Nephron progenitor cell (in vitro differentiated cells): ENCODE data around the gene AFTPH.

Source experiments
- DNase-seq: peaks from one replicate; pipeline ENCODE4 v3.0.0; 2021
- H3K27ac Mint-ChIP-seq: 2 replicates; pipeline ENCODE4 v1.8.0; 2021; ENCODE audit warnings: mild to moderate bottlenecking, moderate library complexity, mixed read lengths
- H3K27me3 Mint-ChIP-seq: 2 replicates; pipeline ENCODE4 v1.8.0; 2021; ENCODE audit warnings: mild to moderate bottlenecking, low read depth, mixed read lengths; ENCODE audit not compliant: poor library complexity
- H3K36me3 Mint-ChIP-seq: 2 replicates; pipeline ENCODE4 v1.8.0; 2021; ENCODE audit warnings: low read depth, mixed read lengths
- H3K4me1 Mint-ChIP-seq: 2 replicates; pipeline ENCODE4 v1.8.0; 2021; ENCODE audit warnings: mixed read lengths
- H3K4me3 Mint-ChIP-seq: 2 replicates; pipeline ENCODE4 v1.8.0; 2021; ENCODE audit warnings: mild to moderate bottlenecking, moderate library complexity, mixed read lengths
- H3K9me3 Mint-ChIP-seq: 2 replicates; pipeline ENCODE4 v1.8.0; 2021; ENCODE audit warnings: mild to moderate bottlenecking, moderate library complexity, mixed read lengths
- TF ChIP-seq, protein P1 (sequence below): fragments of 200-600 bp; sonication (generic); IDR thresholded peaks from 2 replicates; pipeline ENCODE4 v1.5.0; 2021; ENCODE audit warnings: antibody characterized with exemption

AFTPH gene, protein sequence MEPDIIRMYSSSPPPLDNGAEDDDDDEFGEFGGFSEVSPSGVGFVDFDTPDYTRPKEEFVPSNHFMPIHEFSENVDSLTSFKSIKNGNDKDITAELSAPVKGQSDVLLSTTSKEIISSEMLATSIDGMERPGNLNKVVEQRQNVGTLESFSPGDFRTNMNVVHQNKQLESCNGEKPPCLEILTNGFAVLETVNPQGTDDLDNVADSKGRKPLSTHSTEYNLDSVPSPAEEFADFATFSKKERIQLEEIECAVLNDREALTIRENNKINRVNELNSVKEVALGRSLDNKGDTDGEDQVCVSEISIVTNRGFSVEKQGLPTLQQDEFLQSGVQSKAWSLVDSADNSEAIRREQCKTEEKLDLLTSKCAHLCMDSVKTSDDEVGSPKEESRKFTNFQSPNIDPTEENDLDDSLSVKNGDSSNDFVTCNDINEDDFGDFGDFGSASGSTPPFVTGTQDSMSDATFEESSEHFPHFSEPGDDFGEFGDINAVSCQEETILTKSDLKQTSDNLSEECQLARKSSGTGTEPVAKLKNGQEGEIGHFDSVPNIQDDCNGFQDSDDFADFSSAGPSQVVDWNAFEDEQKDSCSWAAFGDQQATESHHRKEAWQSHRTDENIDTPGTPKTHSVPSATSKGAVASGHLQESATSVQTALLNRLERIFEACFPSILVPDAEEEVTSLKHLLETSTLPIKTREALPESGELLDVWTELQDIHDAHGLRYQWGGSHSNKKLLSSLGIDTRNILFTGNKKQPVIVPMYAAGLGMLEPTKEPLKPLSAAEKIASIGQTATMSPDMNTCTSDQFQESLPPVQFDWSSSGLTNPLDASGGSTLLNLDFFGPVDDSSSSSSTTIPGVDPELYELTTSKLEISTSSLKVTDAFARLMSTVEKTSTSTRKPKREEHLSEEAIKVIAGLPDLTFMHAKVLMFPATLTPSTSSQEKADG

DNA sequence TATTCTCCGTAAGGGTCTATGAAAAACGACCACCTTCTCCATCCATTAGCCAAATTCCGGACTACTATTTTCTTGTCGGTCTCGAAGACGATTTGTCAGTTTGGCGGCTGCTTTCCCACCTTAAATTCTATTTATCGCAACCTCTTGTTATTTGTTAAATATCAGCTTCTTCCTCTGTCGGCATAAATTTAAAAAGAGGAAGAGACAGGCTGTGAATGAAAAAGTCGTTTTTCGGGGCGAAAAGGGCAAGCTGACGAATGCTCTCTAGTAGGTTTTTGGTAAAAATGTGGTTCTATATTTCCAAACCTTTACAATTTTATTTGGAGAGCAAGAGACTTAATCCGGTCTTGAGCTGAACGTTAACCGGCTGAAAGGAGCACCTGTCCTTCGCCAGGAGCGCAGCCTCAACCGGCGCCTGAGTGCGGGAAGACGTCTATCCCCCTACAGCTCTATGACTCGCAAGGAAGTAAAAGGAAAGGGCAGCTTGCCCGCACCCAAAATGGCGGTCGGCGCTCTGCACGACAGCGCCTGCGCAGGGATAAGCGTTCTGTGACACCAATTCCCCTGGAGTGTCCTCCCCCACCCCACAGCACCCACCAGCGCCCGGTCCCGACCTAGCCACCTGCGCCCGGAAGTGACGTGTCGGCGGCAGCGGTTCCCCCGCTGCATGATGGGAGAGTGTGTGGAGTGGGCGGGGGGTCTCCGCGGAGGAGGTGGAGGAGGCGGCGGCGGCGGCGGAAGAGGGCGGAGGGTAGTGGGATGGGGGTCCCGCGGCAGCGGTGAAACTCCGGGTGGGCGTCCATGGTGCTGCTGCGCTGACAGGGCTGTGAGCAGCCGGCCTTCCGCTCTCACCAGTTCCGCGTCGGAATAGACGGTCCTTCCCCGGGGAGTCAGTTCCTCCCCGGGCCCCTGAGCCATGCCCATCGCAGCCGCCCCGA is at the start of gene AFTPH:
Gene AFTPH, plus strand, starts transcription at position 663 of the 938 bp plus-strand sequence. CDS start 27,147 bp downstream, outside the sequence.
- H3K27me3 Mint-ChIP-seq: peaks cover 18% of the 10 kb centered on the region
- H3K36me3 Mint-ChIP-seq: no peaks in the 10 kb centered on the region
- TF ChIP-seq, protein P1, sequence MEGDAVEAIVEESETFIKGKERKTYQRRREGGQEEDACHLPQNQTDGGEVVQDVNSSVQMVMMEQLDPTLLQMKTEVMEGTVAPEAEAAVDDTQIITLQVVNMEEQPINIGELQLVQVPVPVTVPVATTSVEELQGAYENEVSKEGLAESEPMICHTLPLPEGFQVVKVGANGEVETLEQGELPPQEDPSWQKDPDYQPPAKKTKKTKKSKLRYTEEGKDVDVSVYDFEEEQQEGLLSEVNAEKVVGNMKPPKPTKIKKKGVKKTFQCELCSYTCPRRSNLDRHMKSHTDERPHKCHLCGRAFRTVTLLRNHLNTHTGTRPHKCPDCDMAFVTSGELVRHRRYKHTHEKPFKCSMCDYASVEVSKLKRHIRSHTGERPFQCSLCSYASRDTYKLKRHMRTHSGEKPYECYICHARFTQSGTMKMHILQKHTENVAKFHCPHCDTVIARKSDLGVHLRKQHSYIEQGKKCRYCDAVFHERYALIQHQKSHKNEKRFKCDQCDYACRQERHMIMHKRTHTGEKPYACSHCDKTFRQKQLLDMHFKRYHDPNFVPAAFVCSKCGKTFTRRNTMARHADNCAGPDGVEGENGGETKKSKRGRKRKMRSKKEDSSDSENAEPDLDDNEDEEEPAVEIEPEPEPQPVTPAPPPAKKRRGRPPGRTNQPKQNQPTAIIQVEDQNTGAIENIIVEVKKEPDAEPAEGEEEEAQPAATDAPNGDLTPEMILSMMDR: no peak
- peak within 1 kb of the TSS; percentile 99 for H3K4me3 Mint-ChIP-seq
- no peaks in the 10 kb centered on the region for H3K9me3 Mint-ChIP-seq
- DNase-seq: peak; percentile 98
- peak within 1 kb of the TSS; percentile 96 for H3K27ac Mint-ChIP-seq
- H3K4me1 Mint-ChIP-seq: peaks cover 23% of the 10 kb centered on the region

DNA sequence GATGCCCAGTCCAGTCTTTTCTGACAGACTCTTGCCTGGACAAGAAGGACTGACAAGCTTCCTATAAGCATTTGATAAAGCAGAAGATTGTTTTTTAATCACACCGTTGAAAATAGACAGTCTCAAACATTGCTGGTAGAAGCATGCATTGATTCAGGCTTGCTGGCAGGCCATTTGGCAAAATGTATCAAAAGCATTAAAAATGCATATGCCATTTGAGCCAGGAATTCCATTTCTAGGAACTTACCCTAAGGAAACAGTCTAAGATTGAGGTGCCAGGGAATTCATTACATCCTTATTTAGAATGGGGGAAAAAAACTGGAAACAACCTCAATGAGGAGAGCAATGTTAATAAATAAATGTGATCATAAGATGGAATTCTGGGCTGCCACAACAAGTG is 49.5 kb upstream of the AFTPH start:
- Mint-ChIP-seq H3K9me3 (no peaks in the 10 kb centered on the region), H3K4me1 (peaks cover 26% of the 10 kb centered on the region), H3K27ac (no peak overlapping the region), H3K27me3 (peaks cover 3% of the 10 kb centered on the region), H3K4me3 (no peak overlapping the region), H3K36me3 (no peaks in the 10 kb centered on the region)
- no peak for DNase-seq
- TF ChIP-seq, protein P1: no peak

DNA sequence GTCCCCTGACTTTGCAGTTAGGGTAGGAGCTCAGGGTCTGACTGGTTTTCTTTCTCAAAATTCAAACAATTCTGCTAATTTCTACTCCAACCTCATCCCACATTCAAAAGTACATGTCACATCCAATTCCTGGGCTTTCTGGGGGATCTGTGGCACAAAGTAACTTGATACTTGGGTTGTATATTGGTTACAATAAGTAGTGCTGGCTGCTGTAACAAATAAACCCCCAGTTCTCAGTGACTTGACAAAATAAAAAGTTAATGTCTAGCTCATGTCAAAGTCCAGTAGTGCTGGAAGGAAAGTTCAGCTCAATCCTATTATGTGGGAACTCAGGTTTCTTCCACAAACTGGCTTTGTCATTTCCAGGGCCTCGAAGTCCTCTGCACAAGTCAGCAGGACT is 47.1 kb upstream of the AFTPH start:
- DNase-seq: no peak
- Mint-ChIP-seq H3K4me3 (no peak overlapping the region), H3K9me3 (no peaks in the 10 kb centered on the region), H3K27me3 (peaks cover 8% of the 10 kb centered on the region), H3K27ac (no peak overlapping the region), H3K36me3 (no peaks in the 10 kb centered on the region), H3K4me1 (peaks cover 8% of the 10 kb centered on the region)
- TF ChIP-seq, protein P1: no peak

DNA sequence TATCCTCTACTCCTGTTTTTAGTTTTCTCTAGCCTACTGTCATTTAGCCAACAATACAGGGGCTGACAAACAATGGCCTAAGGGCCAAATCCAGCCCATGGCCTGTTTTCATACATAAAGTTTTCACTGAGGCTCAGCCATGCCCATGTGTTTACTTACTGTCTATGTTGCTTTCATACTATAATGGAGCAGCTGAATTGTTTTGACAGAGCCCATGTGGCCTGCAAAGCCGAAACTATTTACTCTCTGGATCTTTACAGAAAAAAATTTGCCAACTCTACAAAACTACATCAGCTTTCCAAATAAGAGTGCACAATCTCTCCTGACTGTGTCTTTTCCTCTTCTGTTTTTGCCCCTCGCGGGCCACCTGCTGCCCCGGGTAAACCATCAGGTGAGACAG is 46.1 kb upstream of the AFTPH start:
- no peaks in the 10 kb centered on the region for H3K9me3 Mint-ChIP-seq
- no peak overlapping the region for H3K27ac Mint-ChIP-seq
- H3K4me1 Mint-ChIP-seq: peaks cover 16% of the 10 kb centered on the region
- no peak overlapping the region for H3K4me3 Mint-ChIP-seq
- H3K27me3 Mint-ChIP-seq: peaks cover 8% of the 10 kb centered on the region
- TF ChIP-seq, protein P1: no peak
- H3K36me3 Mint-ChIP-seq: no peaks in the 10 kb centered on the region
- DNase-seq: no peak

DNA sequence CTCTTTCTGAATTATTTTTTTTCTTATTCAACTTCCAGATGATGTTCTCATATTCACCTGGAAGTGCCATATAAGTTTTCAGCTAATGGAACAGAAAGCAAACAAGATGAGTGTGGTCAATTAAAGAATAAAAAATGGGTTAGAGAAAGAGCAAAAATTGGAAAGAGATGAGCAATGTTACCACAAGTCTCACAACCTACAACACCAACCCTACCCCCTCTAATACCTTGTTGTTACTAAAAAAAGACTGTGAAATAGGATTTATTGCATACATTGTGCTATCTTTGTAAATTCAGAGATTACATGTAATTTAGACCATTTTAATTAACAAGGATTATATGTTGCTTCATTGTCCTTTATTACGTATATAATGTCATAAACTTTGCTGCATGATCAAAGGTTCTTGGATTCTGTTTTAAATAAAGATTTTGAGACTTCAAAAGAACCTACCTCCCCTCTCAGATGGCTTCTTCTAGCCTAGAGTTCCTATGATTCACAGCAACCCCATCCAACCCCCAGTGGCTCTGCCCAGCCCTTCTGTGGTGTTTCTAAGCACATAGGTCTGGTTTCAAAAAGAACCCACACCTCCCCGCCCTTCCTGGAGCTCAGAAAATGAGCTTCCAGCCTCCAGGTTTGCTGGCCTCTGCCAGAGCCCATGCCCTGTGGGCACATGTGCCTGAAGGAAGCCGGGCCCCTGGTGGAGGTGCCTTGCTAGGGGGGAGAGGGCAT is 45.5 kb upstream of the AFTPH start:
- Mint-ChIP-seq H3K27me3 (peaks cover 5% of the 10 kb centered on the region), H3K27ac (no peak overlapping the region), H3K4me3 (no peak overlapping the region), H3K9me3 (no peaks in the 10 kb centered on the region), H3K36me3 (no peaks in the 10 kb centered on the region), H3K4me1 (peaks cover 23% of the 10 kb centered on the region)
- TF ChIP-seq, protein P1: no peak
- DNase-seq: no peak
